Left lung (tissue), 10 donors: Measurements from ENCODE around the gene RET. TPM values are rescaled to one million over a fixed set of nuclear protein-coding genes. Genes with fewer than 3 reads are reported as not detected.

Source experiments
- ATAC-seq: fragments of 200-7000 bp; cut with Tn5 transposase; one replicate; pipeline ENCODE4 v1.9.1; 2020; ENCODE audit warnings: moderate library complexity
- DNase-seq, 4 donors: peaks; one replicate each; pipeline ENCODE4 v3.0.0-alpha.2; 2013 to 2020
- H3K27ac ChIP-seq, 2 donors: fragments of 200-600 bp; sonication (generic) in 1 of 2; one replicate each; pipeline versions ENCODE4 v1.5.0 to v1.8.0; 2020 to 2021
- H3K27me3 ChIP-seq, 2 donors: fragments of 200-600 bp; sonication (generic) in 1 of 2; one replicate each; pipeline versions ENCODE4 v1.5.0 to v1.8.0; 2020 to 2021
- H3K36me3 ChIP-seq, 2 donors: fragments of 200-600 bp; sonication (generic) in 1 of 2; one replicate each; pipeline versions ENCODE4 v1.5.0 to v1.8.0; 2020 to 2021
- H3K4me1 ChIP-seq, 2 donors: fragments of 200-600 bp; one replicate each; pipeline ENCODE4 v1.8.0; 2021
- H3K4me3 ChIP-seq, 2 donors: fragments of 200-600 bp; sonication (generic) in 1 of 2; one replicate each; pipeline versions ENCODE4 v1.5.0 to v1.8.0; 2020 to 2021; ENCODE audit warnings: mild to moderate bottlenecking in 1 of 2
- H3K9me3 ChIP-seq, 2 donors: fragments of 200-600 bp; sonication (generic) in 1 of 2; one replicate each; pipeline versions ENCODE4 v1.5.0 to v1.8.0; 2020 to 2021
- CTCF ChIP-seq, 2 donors: fragments of 200-600 bp; sonication (generic) in 1 of 2; IDR thresholded peaks; one replicate each; pipeline versions ENCODE4 v1.5.0 to v1.8.0; 2021; ENCODE audit warnings: antibody characterized with exemption in 2 of 2
- intact Hi-C, 2 donors: fragments of 100-400 bp; cut with DNase I; formaldehyde crosslinking; loops; one replicate each; pipeline versions ENCODE4 v1.11.2 to v1.14.2; 2022
- polyA plus RNA-seq, 6 donors: library from polyadenylated mRNA; unstranded; fragments of 120-200 nt; gene quantifications; one replicate each; pipeline ENCODE4 v1.2.1, GENCODE V29; 2013; ENCODE audit not compliant: insufficient read length in 6 of 6
- total RNA-seq, 2 donors: library from RNA; stranded (reverse); fragmentation: NEBNext Ultra II Directional; extraction: Animal tissue kit (Norgen Biotek cat#: 25700); gene quantifications; one replicate each; pipeline ENCODE4 v1.2.1, GENCODE V29; 2021
- donor health status: DM: no; HTN: yes; CAD: no.
- donor health status: DM: no; HTN: no; CAD: no.

RET gene
- total and polyA plus RNA-seq, 8 donors, result 0.97 to 3.8 (median 2.0) TPM

- DNase-seq, result peak in 2 of 4 donors; percentile 22 to 66
- H3K9me3 ChIP-seq, result no peaks in the 10 kb centered on the region
- no peak for ATAC-seq
- H3K27me3 ChIP-seq, result peaks cover 0 to 14% of the 10 kb centered on the region in 2 donors
- no peak overlapping the region for H3K4me3 ChIP-seq
- no peaks in the 10 kb centered on the region for H3K4me1 ChIP-seq
- H3K36me3 ChIP-seq, result no peaks in the 10 kb centered on the region
- TF ChIP-seq CTCF (IDR thresholded peaks at IDR 0.05), result no peak
- no peak overlapping the region for H3K27ac ChIP-seq
- intact Hi-C loops, result no loop called here
These were observed 31.8 kb upstream of the RET start for GRCh38 chr10:43044961-43045621.

- no peak overlapping the region for H3K4me3 ChIP-seq
- DNase-seq (peak in 2 of 4 donors; percentile 18 to 43), ATAC-seq (no peak)
- peaks cover 0 to 14% of the 10 kb centered on the region in 2 donors for H3K27me3 ChIP-seq
- TF ChIP-seq CTCF (IDR thresholded peaks at IDR 0.05), result no peak
- H3K4me1 ChIP-seq, result no peaks in the 10 kb centered on the region
- H3K27ac ChIP-seq, result no peak overlapping the region
- H3K9me3 ChIP-seq, result no peaks in the 10 kb centered on the region
- no peaks in the 10 kb centered on the region for H3K36me3 ChIP-seq
- intact Hi-C loops, result no loop called here
These were observed 31.1 kb upstream of the RET start for GRCh38 chr10:43045631-43046287.

DNA sequence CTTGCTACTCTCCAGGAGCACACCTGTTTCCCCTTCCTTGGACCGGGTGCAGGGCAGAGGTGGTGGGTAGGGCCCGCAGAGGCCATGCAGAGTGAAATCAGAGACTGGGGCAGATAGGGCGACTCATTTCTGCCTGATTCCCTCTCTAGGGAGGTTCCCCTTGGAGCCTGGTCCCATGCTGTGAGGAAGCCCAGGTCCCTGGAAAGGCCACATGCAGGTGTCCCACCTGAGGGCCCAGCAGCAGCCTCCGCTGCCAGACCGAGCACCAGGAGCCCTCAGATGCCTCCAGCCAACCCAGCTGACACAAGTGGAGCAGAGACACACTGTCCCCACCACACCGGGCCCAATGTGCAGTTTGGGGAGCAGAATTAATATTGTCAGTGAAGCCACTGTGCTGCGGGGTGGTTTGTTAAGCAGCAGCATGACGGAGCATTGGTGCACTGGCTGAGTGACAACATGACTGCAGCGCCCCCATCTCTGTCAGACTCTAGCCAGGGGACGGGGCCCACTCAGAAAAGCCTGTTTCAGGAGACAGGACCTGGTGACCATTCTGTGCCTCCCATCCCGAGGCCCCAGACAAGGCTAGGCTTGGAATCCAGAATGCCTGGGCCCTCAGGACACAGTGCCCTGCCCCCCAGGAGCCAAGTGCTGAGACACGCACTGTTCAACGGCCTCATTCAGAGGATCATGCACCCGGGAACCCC, 30.4 kb upstream of the RET start:
- H3K4me1 ChIP-seq, result no peaks in the 10 kb centered on the region
- peak in 2 of 4 donors; percentile 21 to 43 for DNase-seq
- H3K27ac ChIP-seq, result no peak overlapping the region
- no peak for ATAC-seq
- no peaks in the 10 kb centered on the region for H3K9me3 ChIP-seq
- peaks cover 0 to 19% of the 10 kb centered on the region in 2 donors for H3K27me3 ChIP-seq
- TF ChIP-seq CTCF (IDR thresholded peaks at IDR 0.05), result no peak
- intact Hi-C loops, result no loop called here
- H3K4me3 ChIP-seq, result no peak overlapping the region
- H3K36me3 ChIP-seq, result no peaks in the 10 kb centered on the region

DNA sequence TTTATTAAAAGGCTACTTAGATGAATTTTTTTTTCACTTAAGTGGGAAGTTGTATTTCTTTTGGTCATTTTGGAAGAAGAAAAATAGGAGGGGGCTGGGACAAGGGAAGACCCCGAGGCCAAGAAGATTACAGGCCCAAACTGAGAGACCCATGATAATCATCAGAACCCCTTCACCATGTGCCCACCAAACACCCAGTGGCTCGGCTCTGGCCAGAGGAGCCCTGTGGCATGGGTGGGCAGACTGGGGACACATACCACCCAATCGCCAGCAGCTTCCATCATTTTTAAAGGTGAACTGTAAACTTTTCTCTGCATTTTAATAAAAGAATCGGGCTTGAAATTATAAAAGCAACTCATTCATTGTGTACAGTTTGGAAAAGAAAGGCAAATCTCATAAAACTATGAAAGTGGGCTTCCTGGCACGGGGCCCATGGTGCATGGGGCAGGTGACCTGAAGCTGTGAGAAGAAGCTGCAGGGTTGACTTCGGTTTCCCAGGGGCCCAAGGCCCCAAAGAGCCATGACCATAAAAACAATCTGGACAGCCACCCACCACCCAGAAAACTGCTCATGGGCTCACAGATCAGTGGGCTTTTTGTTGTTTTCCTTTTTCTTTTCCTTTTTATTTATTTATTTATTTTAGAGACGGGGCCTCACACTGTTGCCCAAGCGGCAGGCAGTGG, 29.4 kb upstream of the RET start:
- H3K4me3 ChIP-seq, result no peak overlapping the region
- DNase-seq (peak in 1 of 4 donors; percentile 41), ATAC-seq (no peak)
- H3K4me1 ChIP-seq, result no peaks in the 10 kb centered on the region
- TF ChIP-seq CTCF (IDR thresholded peaks at IDR 0.05), result no peak
- H3K36me3 ChIP-seq, result no peaks in the 10 kb centered on the region
- H3K27ac ChIP-seq, result no peak overlapping the region
- no peaks in the 10 kb centered on the region for H3K9me3 ChIP-seq
- H3K27me3 ChIP-seq, result peaks cover 0 to 19% of the 10 kb centered on the region in 2 donors
- intact Hi-C loops, result no loop called here
